GM12891 (cell line): Measurements from ENCODE around the gene TRIM26.

Experiments
- DNase-seq: peaks from one replicate; pipeline ENCODE4 v3.0.0; 2011; ENCODE audit warnings: low spot score; ENCODE audit not compliant: insufficient read length
- FAIRE-seq: peaks from 2 replicates; lab custom pipeline; 2011; peaks lifted over from hg19 to GRCh38; lab: Jason Lieb, UNC
- PAX5 ChIP-seq: IDR thresholded peaks from 2 replicates; pipeline ENCODE4 v1.6.1; 2011; ENCODE audit warnings: low read length, moderate library complexity, mild to moderate bottlenecking; ENCODE audit not compliant: insufficient read depth, severe bottlenecking
- POLR2A ChIP-seq: IDR thresholded peaks from 2 replicates; pipeline ENCODE4 v1.6.1; 2011; ENCODE audit warnings: low read depth, low read length, control low read depth
- POLR2AphosphoS5 ChIP-seq: IDR thresholded peaks from 2 replicates; pipeline ENCODE4 v1.6.1; 2011; ENCODE audit warnings: low read depth, low read length, control low read depth
- POU2F2 ChIP-seq: IDR thresholded peaks from 2 replicates; pipeline ENCODE4 v1.6.1; 2011; ENCODE audit warnings: low read depth, mild to moderate bottlenecking, control low read depth, low read length, moderate library complexity
- SPI1 ChIP-seq: IDR thresholded peaks from 2 replicates; pipeline ENCODE4 v1.6.1; 2011; ENCODE audit warnings: low read depth, low read length, control low read depth
- TAF1 ChIP-seq: IDR thresholded peaks from 2 replicates; pipeline ENCODE4 v1.6.1; 2011; ENCODE audit warnings: low read depth, low read length, control low read depth

TRIM26 gene

DNA sequence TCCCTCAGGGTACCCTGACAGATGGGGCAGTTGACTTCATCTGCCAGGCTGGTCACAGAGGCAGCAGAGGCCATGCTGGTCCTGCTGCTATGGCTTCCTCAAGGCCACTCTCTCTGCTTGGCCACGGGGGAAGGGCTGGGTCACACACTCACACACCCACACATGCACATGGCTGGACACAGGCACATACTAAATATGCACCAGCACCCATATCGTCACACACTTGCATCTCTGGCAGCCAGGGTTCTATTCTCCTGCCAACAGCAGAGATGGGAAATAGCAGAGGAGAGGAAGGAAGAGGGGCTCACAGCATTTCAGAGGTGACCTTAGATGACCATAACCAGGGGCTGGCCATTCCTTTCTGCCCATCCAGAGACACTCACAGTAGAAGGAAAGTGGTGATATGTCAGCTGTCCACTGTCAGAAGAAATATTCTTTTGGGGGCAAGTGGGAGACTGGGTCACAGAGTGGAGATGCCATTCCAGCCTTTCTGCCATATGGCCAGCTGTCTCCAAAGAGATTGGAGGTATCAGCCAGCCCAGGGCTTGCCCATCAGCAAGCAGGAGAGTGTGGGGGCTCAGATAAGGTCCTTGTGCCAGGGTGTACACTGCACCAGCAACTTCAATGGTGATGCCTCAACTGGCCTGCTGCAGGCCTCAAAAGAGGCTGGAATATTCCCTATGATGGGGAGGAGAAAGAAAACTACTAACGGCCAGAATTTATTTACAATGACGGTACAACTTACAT lies 52.2 kb downstream of the TRIM26 start, which contains the start of gene TRIM10:
Gene TRIM10 (minus strand): TSS at position 427 of the 747 bp plus-strand sequence. CDS start 353 bp downstream, at position 74.
- TF ChIP-seq POLR2A (no peak), SPI1 (no peak), POLR2AphosphoS5 (no peak), TAF1 (no peak), POU2F2 (no peak), PAX5 (no peak)
- DNase-seq = no peak
- no peak for FAIRE-seq

DNA sequence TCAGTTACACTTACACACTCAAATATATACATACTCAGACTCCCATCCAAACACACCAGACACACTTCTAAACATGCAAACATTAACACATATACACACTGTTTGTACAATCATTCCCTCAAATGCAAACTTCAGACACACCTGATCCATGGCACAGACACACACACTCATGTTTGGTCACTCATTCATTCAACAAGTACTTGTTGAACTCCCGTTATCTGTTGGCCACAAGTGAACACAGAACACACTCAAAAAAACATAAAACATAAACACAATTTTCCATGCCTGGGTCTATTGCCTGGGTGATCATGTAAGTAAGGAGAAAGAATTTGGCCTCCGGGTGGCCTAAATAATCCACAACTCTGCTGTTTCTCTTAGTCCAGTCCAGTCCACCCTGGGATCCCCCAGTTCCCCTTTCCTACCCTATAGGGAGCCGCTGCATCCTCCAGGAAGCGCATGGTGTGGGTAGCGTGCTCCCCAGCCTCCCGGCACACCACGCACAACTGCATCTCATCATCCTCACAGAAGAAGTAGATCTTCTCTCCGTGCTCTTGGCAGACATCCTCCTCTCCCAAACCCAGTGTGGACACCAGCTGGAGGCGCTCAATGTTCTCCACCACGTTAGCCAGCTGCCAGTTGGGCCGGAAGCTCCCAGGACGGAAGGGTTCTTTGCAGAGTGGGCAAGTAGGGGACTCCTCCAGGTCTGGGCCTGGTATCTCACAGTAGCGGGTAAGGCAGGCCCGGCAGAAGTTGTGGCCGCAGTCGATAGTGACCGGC lies 53.0 kb downstream of the TRIM26 start:
- FAIRE-seq = no peak
- no peak for DNase-seq
- TF ChIP-seq PAX5 (no peak), POU2F2 (no peak), POLR2AphosphoS5 (no peak), SPI1 (no peak)

DNA sequence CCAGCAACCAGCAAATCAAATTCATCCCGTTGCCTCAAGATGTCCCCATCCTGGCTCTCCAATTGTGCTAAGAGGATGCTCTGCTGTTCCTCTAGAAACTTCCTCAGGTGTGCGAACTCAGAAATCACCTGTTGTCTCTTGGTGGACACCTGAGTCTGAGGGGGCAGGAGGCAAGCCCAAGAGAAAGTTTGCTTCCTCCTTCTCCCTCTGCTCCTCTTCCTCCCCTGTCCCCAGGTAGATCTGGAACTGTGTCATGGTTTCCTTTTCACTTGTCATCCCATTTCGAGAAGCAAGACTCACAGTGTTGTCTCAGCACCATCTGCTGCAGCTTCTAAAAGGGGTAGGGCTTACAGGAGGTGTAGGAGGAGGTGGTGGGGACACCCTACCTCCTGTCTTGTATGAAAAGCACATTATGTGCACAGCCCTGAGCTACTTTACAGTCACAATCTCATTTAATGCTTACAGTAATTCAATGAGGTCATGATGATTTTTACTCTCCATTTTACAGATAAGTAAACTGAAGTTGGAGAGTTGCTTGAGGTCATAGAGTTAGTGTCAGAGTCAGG lies 54.6 kb downstream of the TRIM26 start:
- FAIRE-seq (no peak), DNase-seq (no peak)
- TF ChIP-seq POLR2A (no peak), TAF1 (no peak), PAX5 (no peak), POLR2AphosphoS5 (no peak)

DNA sequence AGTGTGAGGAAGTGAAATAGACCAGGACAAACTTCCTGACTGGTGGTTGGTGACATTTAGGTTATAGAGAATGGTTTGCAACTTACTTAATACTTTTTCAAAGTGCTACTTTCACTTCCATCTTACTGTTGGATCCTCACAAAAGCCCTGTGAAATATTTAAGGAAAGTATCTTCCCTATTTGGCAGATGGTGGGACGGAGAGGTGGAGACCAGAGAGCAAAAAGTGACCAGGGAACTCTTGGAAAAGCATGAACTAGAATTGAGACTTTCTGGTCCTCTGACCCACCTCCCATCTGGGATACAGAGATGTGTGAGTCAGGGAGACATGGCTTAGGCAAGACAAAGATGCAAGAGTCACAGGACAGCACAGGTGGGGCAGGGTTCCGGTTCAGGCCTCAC lies 55.2 kb downstream of the TRIM26 start:
- FAIRE-seq = no peak
- DNase-seq = no peak
- TF ChIP-seq TAF1 (no peak), SPI1 (peak; percentile 38; the same call in 1 of the 2 replicates)

DNA sequence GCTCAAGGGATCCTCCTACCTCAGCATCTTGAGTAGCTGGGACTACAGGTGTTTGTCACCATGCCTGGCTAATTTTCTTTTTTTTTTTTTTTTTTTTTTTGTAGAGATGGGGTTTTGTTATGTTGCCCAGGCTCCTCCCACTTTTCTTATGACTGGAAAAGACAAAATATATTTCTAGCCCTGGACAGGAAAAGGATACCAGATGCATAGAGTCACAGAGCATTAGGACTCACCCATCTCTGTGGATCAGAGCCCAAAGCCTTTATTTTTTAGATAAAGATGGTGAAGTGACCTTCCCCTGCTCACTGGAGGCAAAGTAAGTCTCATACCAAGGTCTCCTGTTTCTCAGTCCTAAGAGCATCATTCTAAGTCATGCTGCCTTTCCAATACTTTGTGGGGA lies 55.6 kb downstream of the TRIM26 start:
- FAIRE-seq (no peak), DNase-seq (no peak)
- TF ChIP-seq POLR2A = no peak

DNA sequence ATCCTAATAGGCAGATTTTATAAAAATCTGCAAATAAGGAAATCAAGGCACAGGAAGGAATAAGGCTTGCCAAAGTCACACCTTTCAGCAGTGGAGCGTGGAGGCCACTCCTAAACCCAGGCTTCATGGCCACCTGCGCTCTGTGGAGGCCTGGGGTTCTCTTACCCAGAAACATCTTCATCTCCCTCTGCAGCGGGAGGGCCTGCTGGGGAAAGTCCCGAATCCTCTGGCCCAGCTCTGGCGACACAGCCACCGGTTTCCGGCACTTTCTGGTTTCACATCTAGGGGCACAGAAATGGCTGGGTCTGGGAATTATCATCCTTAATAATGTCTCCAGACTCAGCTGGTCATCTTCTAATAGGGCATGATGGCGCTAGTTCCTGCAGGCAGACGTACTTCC lies 56.4 kb downstream of the TRIM26 start:
- DNase-seq (no peak), FAIRE-seq (no peak)
- no peak for TF ChIP-seq SPI1
- TF ChIP-seq PAX5 = no peak
- TF ChIP-seq POU2F2 = no peak
- no peak for TF ChIP-seq POLR2A

DNA sequence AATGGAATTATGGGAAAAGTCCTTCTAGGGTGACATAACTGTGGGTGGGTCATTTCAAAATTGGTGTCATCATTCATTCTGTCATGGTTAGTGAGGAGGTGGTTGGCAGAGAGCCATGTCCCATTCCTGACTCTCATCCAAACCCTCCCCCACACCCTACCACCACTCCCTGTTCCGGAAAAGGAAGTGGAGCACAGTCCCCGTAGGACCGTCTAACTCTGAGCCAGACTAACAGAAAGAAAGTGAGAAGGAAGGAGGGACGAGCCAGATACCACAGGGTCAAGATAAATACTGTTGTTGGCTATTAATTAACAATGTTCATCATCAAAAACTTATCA lies 57.0 kb downstream of the TRIM26 start:
- TF ChIP-seq POLR2A (no peak), SPI1 (no peak), POU2F2 (no peak), PAX5 (no peak), TAF1 (no peak), POLR2AphosphoS5 (no peak)
- DNase-seq (no peak), FAIRE-seq (no peak)

DNA sequence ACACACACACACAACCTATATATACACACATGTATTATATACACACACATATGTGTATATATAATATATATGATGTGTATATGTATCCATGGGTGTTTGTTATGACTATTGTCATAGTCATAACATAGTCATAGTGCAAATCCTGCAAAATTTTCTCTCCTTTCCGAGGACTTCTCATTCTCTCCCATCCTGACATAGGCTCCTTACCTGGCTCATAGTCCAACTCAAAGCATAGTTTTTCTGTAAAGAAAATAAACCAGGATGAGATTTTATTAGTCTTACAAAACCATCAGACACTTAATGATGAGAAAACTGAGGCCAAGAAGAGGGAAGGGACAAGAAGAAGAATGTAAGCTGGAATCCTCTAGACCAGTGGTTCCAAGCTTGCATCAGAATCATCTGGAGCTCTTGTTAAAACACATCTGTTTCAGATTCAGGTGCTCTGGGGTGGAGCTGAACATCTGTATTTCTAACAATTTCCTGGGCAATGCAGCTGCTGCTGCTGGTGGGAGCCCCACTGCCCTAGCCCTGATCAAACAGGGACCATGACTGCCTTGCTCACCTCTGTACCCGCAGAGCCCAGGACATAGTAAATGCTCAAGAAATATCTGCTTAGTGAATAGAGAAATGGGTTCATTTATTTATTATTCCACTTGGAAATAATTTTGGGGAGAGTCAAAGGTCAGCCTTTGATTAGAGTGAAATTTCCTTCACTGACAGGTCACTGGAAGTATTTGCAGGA lies 57.5 kb downstream of the TRIM26 start:
- no peak for TF ChIP-seq SPI1
- TF ChIP-seq TAF1 = no peak
- no peak for TF ChIP-seq POLR2AphosphoS5
- TF ChIP-seq POLR2A = no peak
- TF ChIP-seq POU2F2 = no peak
- TF ChIP-seq PAX5 = no peak

DNA sequence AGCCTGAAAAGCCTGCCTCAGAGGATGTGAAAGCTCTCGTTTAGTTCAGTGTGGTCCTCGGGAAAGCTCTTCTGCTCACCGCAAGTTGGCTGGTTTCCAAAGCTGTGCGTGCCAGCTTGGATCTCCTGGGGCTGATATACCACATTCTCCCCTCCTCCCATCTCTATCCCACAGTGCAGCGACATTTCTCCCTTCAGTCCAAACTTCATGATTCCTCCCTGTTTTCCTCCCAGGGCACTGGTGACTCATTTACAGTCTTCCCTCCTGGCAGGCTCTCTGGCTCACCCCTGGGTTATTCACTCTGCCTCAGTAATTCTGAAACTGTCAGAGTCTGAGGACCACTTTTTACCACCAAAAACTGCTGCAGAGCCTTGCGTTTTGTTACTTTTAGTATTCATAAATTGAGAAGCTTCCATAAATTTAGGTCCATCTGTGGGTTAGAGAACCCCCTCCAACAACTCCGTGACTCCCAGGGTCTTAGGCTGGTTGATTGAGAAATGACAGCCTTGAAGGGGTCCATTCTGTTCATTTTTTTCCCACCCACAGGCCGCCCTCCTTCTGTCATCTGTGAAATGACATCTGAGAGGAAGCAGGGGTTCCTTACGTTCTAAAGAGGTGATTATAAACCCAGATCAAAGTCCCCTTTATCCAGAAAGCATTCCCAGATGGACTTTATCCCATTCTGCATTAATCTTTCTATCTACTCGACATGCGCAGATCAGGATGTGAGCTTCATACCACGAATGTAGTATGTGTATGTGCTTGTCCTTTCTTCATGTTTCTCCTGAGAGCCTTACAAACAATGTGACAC lies 58.3 kb downstream of the TRIM26 start:
- TF ChIP-seq POLR2A (no peak), TAF1 (no peak), POLR2AphosphoS5 (no peak), SPI1 (no peak), PAX5 (no peak), POU2F2 (no peak)
- FAIRE-seq = no peak
- DNase-seq = no peak

More for the DNA sequence above, 57.5 kb downstream of the TRIM26 start:
- FAIRE-seq (no peak), DNase-seq (no peak)
